H9 (cell line): Measurements from ENCODE around the gene ZNF10. TPM values are rescaled to one million over a fixed set of nuclear protein-coding genes. Genes with fewer than 3 reads are reported as not detected.

Experiments
- DNase-seq: peaks from one replicate; pipeline ENCODE4 v3.0.0-alpha.2; 2017
- H2AFZ ChIP-seq: one replicate; pipeline ENCODE4 v1.6.1; 2013; ENCODE audit warnings: mild to moderate bottlenecking, low read length, control low read depth, moderate library complexity
- H2AK5ac ChIP-seq: 2 replicates; pipeline ENCODE4 v1.6.1; 2013; ENCODE audit warnings: low read length, control low read depth, mixed read lengths; ENCODE audit not compliant: insufficient read length
- H2BK120ac ChIP-seq: one replicate; pipeline ENCODE4 v1.6.1; 2013; ENCODE audit warnings: low read depth, mild to moderate bottlenecking, low read length, control low read depth, inconsistent platforms; ENCODE audit not compliant: poor library complexity, severe bottlenecking
- H2BK12ac ChIP-seq: 2 replicates; pipeline ENCODE4 v1.6.1; 2013; ENCODE audit warnings: low read length, control low read depth, mixed read lengths, low read depth; ENCODE audit not compliant: insufficient read length
- H2BK15ac ChIP-seq: 2 replicates; pipeline ENCODE4 v1.6.1; 2013; ENCODE audit warnings: low read depth, low read length, control low read depth
- H2BK20ac ChIP-seq: one replicate; pipeline ENCODE4 v1.6.1; 2013; ENCODE audit warnings: low read depth, mild to moderate bottlenecking, low read length, control low read depth, inconsistent platforms; ENCODE audit not compliant: poor library complexity, severe bottlenecking
- H2BK5ac ChIP-seq: 2 replicates; pipeline ENCODE4 v1.6.1; 2013; ENCODE audit warnings: low read length, control low read depth, mixed read lengths; ENCODE audit not compliant: insufficient read length
- H3K14ac ChIP-seq: 2 replicates; pipeline ENCODE4 v1.6.1; 2013; ENCODE audit warnings: low read length, control low read depth; ENCODE audit not compliant: insufficient read depth
- H3K18ac ChIP-seq: 2 replicates; pipeline ENCODE4 v1.6.1; 2013; ENCODE audit warnings: low read depth, mild to moderate bottlenecking, mixed read lengths, low read length, control low read depth; ENCODE audit not compliant: insufficient read length
- H3K23ac ChIP-seq: 2 replicates; pipeline ENCODE4 v1.6.1; 2013; ENCODE audit warnings: low read length, control low read depth, mixed read lengths, low read depth; ENCODE audit not compliant: insufficient read length
- H3K23me2 ChIP-seq: 2 replicates; pipeline ENCODE4 v1.6.1; 2013; ENCODE audit warnings: low read depth, mild to moderate bottlenecking, mixed read lengths, low read length, control low read depth; ENCODE audit not compliant: insufficient read length, poor library complexity, severe bottlenecking
- H3K27ac ChIP-seq: 2 replicates; pipeline ENCODE4 v1.5.1; 2013; ENCODE audit warnings: low read length, control low read depth, mixed read lengths, low read depth; ENCODE audit not compliant: insufficient read length
- H3K27me3 ChIP-seq: 2 replicates; pipeline ENCODE4 v1.6.1; 2013; ENCODE audit warnings: low read length, control low read depth, inconsistent platforms; ENCODE audit not compliant: insufficient read depth
- H3K4ac ChIP-seq: 2 replicates; pipeline ENCODE4 v1.6.1; 2013; ENCODE audit warnings: low read depth, mild to moderate bottlenecking, control low read depth, inconsistent platforms, low read length, moderate library complexity
- H3K4me1 ChIP-seq: 2 replicates; pipeline ENCODE4 v1.6.1; 2013; ENCODE audit warnings: low read length, control low read depth, inconsistent platforms; ENCODE audit not compliant: insufficient read depth
- H3K4me2 ChIP-seq: 2 replicates; pipeline ENCODE4 v1.6.1; 2013; ENCODE audit warnings: low read length, control low read depth, mixed read lengths; ENCODE audit not compliant: insufficient read length, insufficient read depth
- H3K56ac ChIP-seq: 2 replicates; pipeline ENCODE4 v1.6.1; 2013; ENCODE audit warnings: low read depth, mild to moderate bottlenecking, mixed read lengths, low read length, control low read depth; ENCODE audit not compliant: insufficient read length
- H3K79me1 ChIP-seq: 2 replicates; pipeline ENCODE4 v1.6.1; 2013; ENCODE audit warnings: low read depth, mild to moderate bottlenecking, moderate library complexity, low read length, control low read depth, inconsistent platforms; ENCODE audit not compliant: insufficient read depth, poor library complexity, severe bottlenecking
- H3K79me2 ChIP-seq: 2 replicates; pipeline ENCODE4 v1.6.1; 2013; ENCODE audit warnings: low read length, control low read depth, inconsistent platforms; ENCODE audit not compliant: insufficient read depth
- H3K9ac ChIP-seq: 2 replicates; pipeline ENCODE4 v1.6.1; 2013; ENCODE audit warnings: low read length, control low read depth, mixed read lengths; ENCODE audit not compliant: insufficient read length; ENCODE audit errors: extremely low read depth
- H3K9me3 ChIP-seq: one replicate; pipeline ENCODE4 v1.6.1; 2013; ENCODE audit warnings: low read depth, low read length, inconsistent platforms; ENCODE audit not compliant: control insufficient read depth
- H3T11ph ChIP-seq: one replicate; pipeline ENCODE4 v1.6.1; 2013; ENCODE audit warnings: mild to moderate bottlenecking, low read length, control low read depth, inconsistent platforms
- H4K20me1 ChIP-seq: one replicate; pipeline ENCODE4 v1.6.1; 2013; ENCODE audit not compliant: control insufficient read depth, insufficient read length, insufficient read depth
- H4K5ac ChIP-seq: 2 replicates; pipeline ENCODE4 v1.6.1; 2013; ENCODE audit warnings: low read depth, mild to moderate bottlenecking, mixed read lengths, low read length, control low read depth; ENCODE audit not compliant: insufficient read length
- H4K8ac ChIP-seq: replicated peaks from 2 replicates; pipeline ENCODE4 v1.6.1; 2013; ENCODE audit warnings: low read length, control low read depth, mixed read lengths, low read depth; ENCODE audit not compliant: insufficient read length
- H4K91ac ChIP-seq: 2 replicates; pipeline ENCODE4 v1.6.1; 2013; ENCODE audit warnings: low read depth, mild to moderate bottlenecking, moderate library complexity, mixed read lengths, low read length, control low read depth; ENCODE audit not compliant: insufficient read length
- H3K27ac Mint-ChIP-seq, 3 experiments: 2 replicates in 2 of 3; 3 replicates in 1 of 3; pipeline ENCODE4 v1.8.0; 2020 to 2021; ENCODE audit warnings: mixed read lengths in 3 of 3, mild to moderate bottlenecking in 1 of 3, moderate library complexity in 1 of 3
- H3K27me3 Mint-ChIP-seq: 2 replicates; pipeline ENCODE4 v1.8.0; 2021; ENCODE audit warnings: low read depth, mild to moderate bottlenecking, moderate library complexity, mixed read lengths
- H3K36me3 Mint-ChIP-seq, 3 experiments: 2 replicates in 2 of 3; 3 replicates in 1 of 3; pipeline ENCODE4 v1.8.0; 2020 to 2021; ENCODE audit warnings: low read depth in 3 of 3, mixed read lengths in 3 of 3; ENCODE audit not compliant: insufficient read depth in 1 of 3
- H3K4me1 Mint-ChIP-seq, 2 experiments: 2 replicates each; pipeline ENCODE4 v1.8.0; 2020; ENCODE audit warnings: mixed read lengths in 2 of 2
- H3K4me3 Mint-ChIP-seq, 2 experiments: 2 replicates in 1 of 2; 3 replicates in 1 of 2; pipeline ENCODE4 v1.8.0; 2020 to 2021; ENCODE audit warnings: mild to moderate bottlenecking in 2 of 2, mixed read lengths in 2 of 2, moderate library complexity in 1 of 2
- H3K9me3 Mint-ChIP-seq, 2 experiments: 2 replicates in 1 of 2; 3 replicates in 1 of 2; pipeline ENCODE4 v1.8.0; 2020; ENCODE audit warnings: mild to moderate bottlenecking in 2 of 2, mixed read lengths in 2 of 2, moderate library complexity in 1 of 2
- WGBS: extraction: QIAGEN DNeasy Blood & Tissue Kit; methylation state at CpG from one replicate; pipeline ENCODE4 v1.1.7; 2013; ENCODE audit warnings: missing lambda C conversion rate, low lambda C conversion rate, mixed read lengths; ENCODE audit not compliant: insufficient read length; ENCODE audit errors: extremely low coverage; 5-methylcytosine and 5-hydroxymethylcytosine counted together
- total RNA-seq: library from RNA; stranded (reverse); gene quantifications from 2 replicates; pipeline ENCODE4 v1.2.1, GENCODE V29; 2021
- TF ChIP-seq, protein P1 (sequence below): fragments of 200-600 bp; sonication (generic); conservative IDR thresholded peaks from 3 replicates; pipeline ENCODE4 v1.8.0; 2021; ENCODE audit warnings: antibody characterized with exemption, mild to moderate bottlenecking

ZNF10 gene
- total RNA-seq, 1 experiment from 2014 or later = 15.3 TPM

GRCh38 chr12:133180669-133181068 is 50.2 kb downstream of the ZNF10 start:
- WGBS = no CpG with 5 or more reads among the region's 8 CpGs
- no peak overlapping the region for H4K91ac ChIP-seq
- peaks cover 1% of the 10 kb centered on the region for H3K27me3 Mint-ChIP-seq
- no peak overlapping the region for H3T11ph ChIP-seq
- H3K23ac ChIP-seq = no peak overlapping the region
- H3K36me3 Mint-ChIP-seq = peaks cover 51 to 61% (median 58%) of the 10 kb centered on the region in 3 experiments
- no peaks in the 10 kb centered on the region for H3K4me1 ChIP-seq
- H3K9me3 Mint-ChIP-seq = peaks cover 86 to 88% of the 10 kb centered on the region in 2 experiments
- H3K4me3 Mint-ChIP-seq = peak overlapping the region in 1 of 2 experiments; percentile 41; a peak in 1 of 5 replicates
- H3K4me1 Mint-ChIP-seq = peaks cover 0 to 8% of the 10 kb centered on the region in 2 experiments; a peak in 1 of 4 replicates
- H3K79me2 ChIP-seq = no peaks in the 10 kb centered on the region
- H2BK120ac ChIP-seq = no peak overlapping the region
- H4K20me1 ChIP-seq = no peaks in the 10 kb centered on the region
- H2BK5ac ChIP-seq = no peak overlapping the region
- H3K23me2 ChIP-seq = no peaks in the 10 kb centered on the region
- H2AFZ ChIP-seq = no peak overlapping the region
- H4K8ac ChIP-seq = no peak overlapping the region
- H3K4ac ChIP-seq = no peak overlapping the region
- H3K14ac ChIP-seq = no peak overlapping the region
- H3K9ac ChIP-seq = no peak overlapping the region
- H3K27ac ChIP-seq = no peak overlapping the region
- peaks cover 45% of the 10 kb centered on the region for H3K9me3 ChIP-seq
- H2BK12ac ChIP-seq = no peak overlapping the region
- H3K4me2 ChIP-seq = no peak overlapping the region
- H2BK20ac ChIP-seq = no peak overlapping the region
- TF ChIP-seq, protein P1, sequence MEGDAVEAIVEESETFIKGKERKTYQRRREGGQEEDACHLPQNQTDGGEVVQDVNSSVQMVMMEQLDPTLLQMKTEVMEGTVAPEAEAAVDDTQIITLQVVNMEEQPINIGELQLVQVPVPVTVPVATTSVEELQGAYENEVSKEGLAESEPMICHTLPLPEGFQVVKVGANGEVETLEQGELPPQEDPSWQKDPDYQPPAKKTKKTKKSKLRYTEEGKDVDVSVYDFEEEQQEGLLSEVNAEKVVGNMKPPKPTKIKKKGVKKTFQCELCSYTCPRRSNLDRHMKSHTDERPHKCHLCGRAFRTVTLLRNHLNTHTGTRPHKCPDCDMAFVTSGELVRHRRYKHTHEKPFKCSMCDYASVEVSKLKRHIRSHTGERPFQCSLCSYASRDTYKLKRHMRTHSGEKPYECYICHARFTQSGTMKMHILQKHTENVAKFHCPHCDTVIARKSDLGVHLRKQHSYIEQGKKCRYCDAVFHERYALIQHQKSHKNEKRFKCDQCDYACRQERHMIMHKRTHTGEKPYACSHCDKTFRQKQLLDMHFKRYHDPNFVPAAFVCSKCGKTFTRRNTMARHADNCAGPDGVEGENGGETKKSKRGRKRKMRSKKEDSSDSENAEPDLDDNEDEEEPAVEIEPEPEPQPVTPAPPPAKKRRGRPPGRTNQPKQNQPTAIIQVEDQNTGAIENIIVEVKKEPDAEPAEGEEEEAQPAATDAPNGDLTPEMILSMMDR = no peak
- no peak overlapping the region for H4K5ac ChIP-seq
- H3K27ac Mint-ChIP-seq = no peak overlapping the region
- no peak overlapping the region for H2BK15ac ChIP-seq
- H3K79me1 ChIP-seq = no peaks in the 10 kb centered on the region
- H3K18ac ChIP-seq = no peak overlapping the region
- no peak overlapping the region for H3K56ac ChIP-seq
- no peaks in the 10 kb centered on the region for H3K27me3 ChIP-seq
- no peak for DNase-seq
- H2AK5ac ChIP-seq = no peak overlapping the region
